H1 (cell line): Measurements from ENCODE around the gene ANGPTL8. TPM values are rescaled to one million over a fixed set of nuclear protein-coding genes. Genes with fewer than 3 reads are reported as not detected.

Source experiments
- CEBPB ChIP-seq: IDR thresholded peaks from 2 replicates; pipeline ENCODE4 v1.6.1; 2012; ENCODE audit warnings: low read depth, low read length
- CHD7 ChIP-seq: fragments of 300-600 bp; sonication (generic); IDR thresholded peaks from 2 replicates; pipeline ENCODE4 v1.7.1; 2012; ENCODE audit warnings: low read length, moderate library complexity, mild to moderate bottlenecking, inconsistent platforms; ENCODE audit not compliant: insufficient replicate concordance
- CTCF ChIP-seq, 3 experiments: IDR thresholded peaks; 1 replicate in 2 of 3; 2 replicates in 1 of 3; pipeline versions ENCODE4 v1.5.1 to v1.6.1; 2011; ENCODE audit warnings: low read length in 3 of 3, mild to moderate bottlenecking in 3 of 3, inconsistent platforms in 2 of 3, low read depth in 1 of 3, moderate library complexity in 1 of 3; ENCODE audit not compliant: insufficient read depth in 1 of 3; ENCODE audit errors: control extremely low read depth in 1 of 3
- NRF1 ChIP-seq: IDR thresholded peaks from 2 replicates; pipeline ENCODE4 v1.6.1; 2011; ENCODE audit warnings: mild to moderate bottlenecking, low read depth, low read length, improper control_type of control experiment
- RAD21 ChIP-seq, 2 experiments: IDR thresholded peaks in 1 of 2; conservative IDR thresholded peaks in 1 of 2; 2 replicates each; pipeline ENCODE4 v1.6.1; 2011; ENCODE audit warnings: low read depth in 2 of 2, low read length in 2 of 2, improper control_type of control experiment in 1 of 2, inconsistent platforms in 1 of 2, mild to moderate bottlenecking in 1 of 2, moderate library complexity in 1 of 2
- RXRA ChIP-seq: IDR thresholded peaks from 2 replicates; pipeline ENCODE4 v1.6.1; 2011; ENCODE audit warnings: low read depth, mild to moderate bottlenecking, low read length, moderate library complexity; ENCODE audit not compliant: insufficient read depth
- SP1 ChIP-seq: IDR thresholded peaks from 2 replicates; pipeline ENCODE4 v1.6.1; 2011; ENCODE audit warnings: low read depth, low read length
- SP4 ChIP-seq: IDR thresholded peaks from 2 replicates; pipeline ENCODE4 v1.6.1; 2012; ENCODE audit warnings: low read length, inconsistent platforms
- polyA plus RNA-seq, 7 experiments: library from polyadenylated mRNA; depleted of rRNA in 3 of 7; stranded (reverse) in 5 of 7; unstranded in 2 of 7; fragments of >200 nt in 5 of 7; fragments of 200-250 nt in 2 of 7; gene quantifications; 1 replicate in 5 of 7; 2 replicates in 1 of 7; 4 replicates in 1 of 7; pipeline versions ENCODE4 v1.2.1 to v1.2.3, GENCODE V29; 2011 to 2013; ENCODE audit warnings: missing spikeins in 2 of 7, mixed read lengths in 2 of 7
- total RNA-seq: library from RNA; stranded (reverse); fragmentation: NEBNext Ultra II Directional; extraction: Animal tissue kit (Norgen Biotek cat#: 25700); gene quantifications from 2 replicates; pipeline ENCODE4 v1.2.1, GENCODE V29; 2021

Gene ANGPTL8
- total and polyA plus RNA-seq, 2 of the 8 experiments (the other 6 are each of a cell fraction or from before 2014, with no cell fraction given), result not detected

GRCh38 chr19:11227195-11227886 lies 12.1 kb upstream of the ANGPTL8 start (continued):
- no peak for TF ChIP-seq CHD7
- no peak for TF ChIP-seq SP4
- TF ChIP-seq NRF1, result no peak
- peak; percentile 50 to 86 (median 83) for TF ChIP-seq CTCF (IDR thresholded peaks at IDR 0.05; ENCODE audit: control extremely low read depth in 1 of 3, insufficient read depth in 1 of 3, low read depth in 1 of 3, low read length in 3 of 3)
- TF ChIP-seq RAD21 (IDR thresholded peaks at IDR 0.05 in 1 of 2, conservative IDR thresholded peaks at IDR 0.05 in 1 of 2; ENCODE audit: low read depth in 2 of 2, low read length in 2 of 2), result peak; percentile 30 to 35; a peak in 2 of 4 replicates
- TF ChIP-seq CEBPB, result no peak
- TF ChIP-seq RXRA, result no peak
- no peak for TF ChIP-seq SP1
